Germinal center (tissue), 1 donor: ENCODE measurements around the gene ABCB11.
"Not testable (repeated sequence)": the region's sequence is repeated elsewhere in the genome, so short reads cannot be mapped to it uniquely, and the experiment has no call there.

Source experiments
- DNase-seq: peaks from one replicate; pipeline ENCODE4 v3.0.0; 2012; ENCODE audit warnings: mixed read lengths, low spot score

ABCB11 gene

DNA sequence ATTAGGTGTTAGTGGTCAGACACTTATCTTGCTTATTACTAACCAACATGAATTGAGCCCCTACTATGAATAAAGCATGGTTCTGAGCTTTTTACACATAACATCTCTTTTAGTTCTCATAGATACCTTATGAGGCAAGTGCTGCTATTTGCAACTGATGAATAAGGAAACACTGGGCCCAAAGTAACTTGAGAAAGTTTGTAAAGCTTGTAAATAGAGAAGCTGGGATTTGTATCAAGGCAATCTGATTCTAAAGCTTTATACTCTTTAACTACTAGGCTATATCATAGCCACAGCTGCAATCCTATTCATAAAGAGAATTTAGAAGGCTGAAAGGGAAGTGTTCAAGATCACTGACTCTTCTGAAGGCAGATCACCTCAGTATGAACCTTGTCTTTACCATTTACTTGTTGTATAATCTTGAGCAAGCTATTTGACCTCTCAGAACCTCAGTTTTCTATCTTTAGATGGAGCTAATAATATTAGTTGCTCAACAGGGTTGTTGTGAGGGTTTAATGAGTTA is 60.4 kb downstream of the ABCB11 start:
- no peak for DNase-seq

DNA sequence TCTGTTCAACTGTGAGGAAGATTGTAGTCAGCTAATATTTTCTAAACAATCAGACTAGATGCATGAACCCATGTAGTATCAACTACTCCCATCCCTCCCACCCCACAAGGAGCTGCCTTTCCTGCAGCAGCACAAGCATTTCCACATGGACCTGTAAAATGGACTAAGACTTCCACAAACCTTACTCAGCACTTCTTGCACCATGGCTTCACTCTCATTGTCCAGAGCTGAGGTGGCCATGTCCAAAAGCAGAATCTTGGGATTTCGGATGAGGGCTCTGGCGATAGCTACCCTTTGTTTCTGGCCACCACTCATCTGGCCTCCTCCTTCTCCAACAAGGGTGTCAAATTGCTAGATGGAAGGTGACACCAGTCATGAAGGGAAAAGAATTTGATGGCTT is 61.3 kb downstream of the ABCB11 start:
- DNase-seq: no peak

DNA sequence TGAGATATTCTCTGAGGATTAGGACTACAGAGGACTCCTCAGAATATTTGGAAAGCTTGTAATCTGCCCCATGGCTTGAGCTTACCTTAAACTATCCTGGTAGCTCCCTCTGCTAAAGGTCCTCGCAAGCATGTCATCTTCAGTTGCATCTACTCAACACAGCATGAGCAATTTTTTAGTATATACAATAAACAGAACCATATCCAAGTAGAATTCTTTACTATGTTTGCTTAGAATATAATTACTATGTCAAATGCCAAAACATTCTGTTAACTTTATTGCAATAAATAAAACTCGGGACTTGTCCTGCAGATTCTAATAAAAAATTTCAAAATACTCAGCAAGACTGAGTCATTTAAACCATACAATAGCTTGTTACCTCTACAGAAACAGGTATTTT is 62.8 kb downstream of the ABCB11 start:
- DNase-seq: no peak

DNA sequence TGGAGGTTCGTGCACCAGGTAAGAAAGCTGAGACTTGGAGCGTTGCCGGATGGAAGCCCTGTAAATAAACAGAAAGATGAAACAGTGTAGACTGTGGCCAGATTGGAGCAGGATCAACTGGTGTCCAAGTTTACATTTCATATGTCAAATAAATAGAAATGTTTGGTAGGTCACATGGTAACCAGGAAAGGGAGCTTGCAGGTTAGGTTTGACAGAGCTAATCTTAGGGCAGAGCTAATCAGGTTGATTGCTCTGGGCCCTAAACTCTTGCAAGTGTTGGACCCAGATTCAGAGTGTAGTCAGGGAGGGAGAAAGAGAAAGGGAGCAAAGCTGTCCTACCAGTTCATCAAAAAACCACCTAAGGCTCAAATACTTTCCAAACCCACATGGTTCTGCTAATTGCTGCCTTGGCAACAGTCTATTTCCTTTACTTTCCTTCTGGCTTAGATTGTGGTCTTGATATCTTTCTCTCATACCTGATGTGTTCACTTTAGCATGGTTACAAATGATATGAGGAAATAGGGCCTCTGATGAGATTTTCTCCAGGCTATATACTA is 66.8 kb downstream of the ABCB11 start:
- no peak for DNase-seq

DNA sequence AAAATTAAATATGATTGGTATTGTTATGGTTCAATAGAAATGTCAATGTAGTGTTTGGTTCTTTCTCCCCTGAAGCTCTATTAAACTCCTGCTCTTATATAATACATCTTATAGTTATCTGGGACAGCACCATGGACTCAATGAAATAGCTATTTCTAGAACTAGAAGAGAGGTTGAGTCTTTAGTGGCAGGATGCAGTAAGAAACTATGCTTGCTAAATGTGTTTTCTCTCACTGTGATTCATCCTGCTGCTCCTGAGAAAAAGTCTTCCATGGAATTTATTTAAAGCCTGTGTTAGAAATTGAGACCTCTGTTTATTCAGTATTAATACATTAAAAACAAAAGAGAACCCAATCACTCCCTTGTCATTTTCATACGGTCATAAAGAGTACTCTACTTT is 68.5 kb downstream of the ABCB11 start:
- DNase-seq: no peak

GRCh38 chr2:168961450-168962229 is 69.5 kb downstream of the ABCB11 start:
- peak; percentile 59 for DNase-seq

DNA sequence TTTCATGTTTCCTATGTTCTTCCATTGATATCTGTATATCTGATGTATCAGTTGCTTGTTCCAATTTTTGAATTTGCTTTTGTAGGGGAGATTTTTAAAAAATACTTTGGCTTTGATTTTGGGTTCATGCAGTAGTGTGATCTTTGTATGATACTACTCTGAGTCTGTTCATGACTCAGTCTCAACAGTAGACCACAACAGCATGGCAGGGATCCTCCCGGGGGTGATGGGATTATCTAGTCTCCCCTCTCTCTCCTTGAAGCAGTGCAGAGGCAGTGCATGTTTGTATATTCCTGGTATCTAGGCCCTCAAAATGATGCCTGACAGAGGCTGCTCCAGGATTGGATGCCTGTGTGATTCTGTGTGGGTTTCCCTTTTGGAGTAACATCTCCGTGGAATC is 74.7 kb downstream of the ABCB11 start:
- DNase-seq: no peak

- DNase-seq: no peak
Measured at GRCh38 chr2:168955321-168955720, 75.8 kb downstream of the ABCB11 start.

GRCh38 chr2:168954256-168954655 is 76.9 kb downstream of the ABCB11 start:
- no peak for DNase-seq

- no peak for DNase-seq
Measured at GRCh38 chr2:168952424-168952823, 78.7 kb downstream of the ABCB11 start.

DNA sequence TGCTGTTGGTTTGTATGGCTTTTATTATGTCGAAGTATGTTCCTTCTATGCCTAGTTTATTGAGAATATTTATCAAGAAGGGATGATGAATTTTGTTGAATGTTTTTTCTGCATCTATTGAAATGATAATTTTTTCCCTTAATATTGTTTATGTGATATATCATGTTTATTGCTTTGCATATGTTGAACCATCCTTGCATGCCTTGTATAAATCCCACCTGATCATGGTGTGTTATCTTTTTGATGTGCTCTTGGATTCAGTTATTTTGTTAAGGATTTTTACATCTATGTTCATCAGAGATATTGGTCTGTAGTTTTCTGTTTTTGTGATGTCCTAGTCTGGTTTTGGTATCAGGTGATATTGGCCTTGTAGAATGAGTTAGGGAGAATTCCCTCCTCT is 79.3 kb downstream of the ABCB11 start:
- DNase-seq: no peak

- no peak for DNase-seq
Measured at GRCh38 chr2:168949324-168949723, 81.8 kb downstream of the ABCB11 start.

GRCh38 chr2:168948621-168949212 is 82.4 kb downstream of the ABCB11 start:
- peak; percentile 10 for DNase-seq

- DNase-seq: no peak
Measured at GRCh38 chr2:168945508-168945907, 85.6 kb downstream of the ABCB11 start.

- no peak for DNase-seq
Measured at GRCh38 chr2:168944065-168944464, 87.1 kb downstream of the ABCB11 start.

DNA sequence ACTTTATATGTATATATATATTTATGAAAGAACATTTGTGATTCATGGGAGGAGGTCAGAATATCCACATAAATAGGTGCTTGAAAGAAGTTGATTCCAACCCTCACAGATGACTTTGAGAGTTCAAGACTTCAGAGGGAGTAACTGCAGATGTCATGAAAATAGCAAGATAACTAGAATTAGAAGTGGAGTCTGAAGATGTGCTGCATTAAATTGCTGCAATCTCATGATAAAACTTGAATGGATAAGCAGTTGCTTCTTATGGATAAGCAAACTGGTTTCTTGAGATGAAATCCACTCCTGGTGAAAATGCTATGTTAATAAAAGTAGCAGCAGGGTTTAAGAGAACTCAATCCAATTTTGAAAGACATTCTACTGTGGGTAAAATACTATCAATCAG is 89.8 kb downstream of the ABCB11 start:
- no peak for DNase-seq

GRCh38 chr2:168939918-168940317 is 91.2 kb downstream of the ABCB11 start:
- DNase-seq: no peak

- DNase-seq: no peak
Measured at GRCh38 chr2:168939061-168939460, 92.1 kb downstream of the ABCB11 start.

DNA sequence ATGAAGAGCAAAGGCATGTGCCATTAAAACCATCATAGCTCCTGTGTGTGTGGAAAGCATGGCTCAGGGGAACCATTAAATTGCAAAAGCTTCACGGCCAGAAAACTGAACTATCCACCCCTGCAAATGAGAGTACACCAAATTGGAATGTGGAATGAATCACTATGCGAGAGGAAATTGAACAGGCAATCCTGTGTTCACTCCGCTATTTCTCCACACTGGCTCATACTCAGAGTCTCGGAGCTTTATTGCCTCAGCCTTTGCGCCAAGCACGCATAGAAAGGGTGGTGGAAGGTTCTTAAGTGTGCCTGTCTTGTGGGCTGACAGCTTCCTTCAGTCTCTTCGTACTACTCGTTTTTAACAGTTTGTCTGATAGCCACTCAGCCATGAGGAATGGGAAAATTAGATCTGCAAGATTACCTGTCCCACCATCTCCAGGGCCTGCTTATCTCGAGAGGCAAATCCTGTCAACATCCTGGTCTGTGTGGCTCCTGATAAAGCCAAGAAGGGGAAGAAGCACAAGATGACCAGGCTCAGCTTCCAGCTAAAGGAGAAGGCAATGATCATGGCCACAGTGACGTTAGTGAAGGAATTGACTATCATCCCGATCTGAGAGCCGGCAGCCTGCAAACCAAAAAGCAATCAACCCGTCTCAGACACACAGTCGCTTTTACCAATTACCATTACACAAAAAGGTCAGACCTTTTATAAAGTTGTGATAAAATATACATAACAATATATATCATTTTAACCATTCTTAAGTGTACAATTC is 95.1 kb downstream of the ABCB11 start:
- no peak for DNase-seq

- no peak for DNase-seq
Measured at GRCh38 chr2:168934826-168935225, 96.3 kb downstream of the ABCB11 start.

- DNase-seq: not testable (repeated sequence)
Measured at GRCh38 chr2:168932174-168932573, 99.0 kb downstream of the ABCB11 start.

DNA sequence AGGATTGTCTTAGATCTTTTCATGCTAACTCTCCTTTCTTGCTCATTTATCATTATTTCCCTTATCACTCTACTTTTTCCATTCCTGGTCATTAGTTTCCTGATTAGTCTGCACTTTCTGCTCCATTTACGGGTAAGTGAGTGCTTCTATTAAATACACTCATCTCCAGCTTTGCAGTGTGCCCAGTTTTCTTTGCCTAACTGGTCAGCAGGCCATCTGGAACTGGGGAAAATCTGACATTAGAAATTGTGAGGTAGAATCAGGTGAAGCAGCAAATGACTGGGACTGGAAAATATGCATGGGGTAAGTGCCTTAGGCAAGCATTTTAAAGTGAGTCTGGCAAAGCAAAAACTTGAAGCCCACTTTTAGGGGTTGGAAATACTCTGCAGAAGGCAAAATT is 100.9 kb downstream of the ABCB11 start:
- no peak for DNase-seq

DNA sequence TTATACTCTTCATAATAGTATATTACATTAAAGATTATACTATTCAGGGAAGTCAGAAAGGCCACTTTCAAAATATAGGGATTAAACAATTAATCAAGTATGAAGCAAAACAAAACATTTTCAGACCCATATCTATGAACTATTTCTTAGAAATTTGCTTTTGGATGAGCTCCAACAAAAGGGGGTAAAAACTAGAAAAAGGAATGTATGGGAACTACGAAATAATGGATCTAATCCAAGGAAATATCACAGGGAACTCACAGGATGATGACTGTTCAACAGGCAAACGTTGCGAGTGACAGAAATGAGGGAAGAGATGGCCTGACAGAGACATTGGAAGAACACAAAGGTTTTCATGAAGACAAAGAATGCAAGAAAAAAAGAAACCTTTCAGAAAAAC is 102.1 kb downstream of the ABCB11 start:
- no peak for DNase-seq
